Keratinocyte (primary cell): ENCODE data around the gene TEX28. TPM values are rescaled to one million over a fixed set of nuclear protein-coding genes. Genes with fewer than 3 reads are reported as not detected.
A peak's percentile ranks its signal among the peaks of the same experiment; 100 is the strongest.

Experiments used
- DNase-seq: peaks from one replicate; pipeline ENCODE4 v3.0.0-alpha.2; 2011; ENCODE audit warnings: low read depth, missing footprints, low spot score
- FAIRE-seq: peaks from 2 replicates; lab custom pipeline; 2011; peaks lifted over from hg19 to GRCh38; lab: Jason Lieb, UNC
- H2AFZ ChIP-seq: 2 replicates; pipeline ENCODE4 v1.6.0; 2012; ENCODE audit warnings: low read length, control low read depth, inconsistent platforms; ENCODE audit not compliant: control insufficient read depth
- H3K27ac ChIP-seq: 2 replicates; pipeline ENCODE4 v1.5.1; 2011; ENCODE audit warnings: low read length; ENCODE audit not compliant: control insufficient read depth, insufficient read depth
- H3K27me3 ChIP-seq: 3 replicates; pipeline ENCODE4 v1.6.0; 2011; ENCODE audit warnings: low read length; ENCODE audit not compliant: control insufficient read depth, insufficient read depth; ENCODE audit errors: extremely low read depth
- H3K36me3 ChIP-seq, 2 experiments: 2 replicates in 1 of 2; 3 replicates in 1 of 2; pipeline ENCODE4 v1.5.1; 2011; ENCODE audit warnings: low read length in 2 of 2, mild to moderate bottlenecking in 1 of 2; ENCODE audit not compliant: control insufficient read depth in 2 of 2, insufficient read depth in 2 of 2; ENCODE audit errors: extremely low read depth in 1 of 2
- H3K4me1 ChIP-seq: 3 replicates; pipeline ENCODE4 v1.5.1; 2011; ENCODE audit warnings: low read length; ENCODE audit not compliant: control insufficient read depth, insufficient read depth; ENCODE audit errors: extremely low read depth
- H3K4me2 ChIP-seq: 3 replicates; pipeline ENCODE4 v1.6.0; 2011; ENCODE audit warnings: low read depth, low read length; ENCODE audit not compliant: control insufficient read depth, insufficient read depth; ENCODE audit errors: extremely low read depth
- H3K4me3 ChIP-seq, 3 experiments: fragments of 200-600 bp in 1 of 3; sonication (generic) in 1 of 3; 2 replicates in 2 of 3; 3 replicates in 1 of 3; pipeline ENCODE4 v1.5.1; 2011 to 2016; ENCODE audit warnings: low read length in 3 of 3, mild to moderate bottlenecking in 3 of 3, control low read depth in 2 of 3, inconsistent platforms in 1 of 3, low read depth in 1 of 3, mixed read lengths in 1 of 3, mixed run types in 1 of 3, moderate library complexity in 1 of 3; ENCODE audit not compliant: control insufficient read depth in 2 of 3, insufficient read depth in 2 of 3; ENCODE audit errors: extremely low read depth in 1 of 3
- H3K79me2 ChIP-seq: 2 replicates; pipeline ENCODE4 v1.6.0; 2012; ENCODE audit warnings: low read length; ENCODE audit not compliant: control insufficient read depth, insufficient read depth
- H3K9ac ChIP-seq: 3 replicates; pipeline ENCODE4 v1.6.0; 2011; ENCODE audit warnings: low read length; ENCODE audit not compliant: control insufficient read depth, insufficient read depth; ENCODE audit errors: extremely low read depth
- H3K9me1 ChIP-seq: 3 replicates; pipeline ENCODE4 v1.6.0; 2011; ENCODE audit warnings: low read length; ENCODE audit not compliant: control insufficient read depth, insufficient read depth; ENCODE audit errors: extremely low read depth
- H3K9me3 ChIP-seq: 2 replicates; pipeline ENCODE4 v1.5.1; 2012; ENCODE audit warnings: low read depth, low read length; ENCODE audit not compliant: control insufficient read depth
- H4K20me1 ChIP-seq: 3 replicates; pipeline ENCODE4 v1.6.0; 2011; ENCODE audit warnings: low read length; ENCODE audit not compliant: control insufficient read depth, insufficient read depth; ENCODE audit errors: extremely low read depth
- CTCF ChIP-seq, 3 experiments: IDR thresholded peaks in 1 of 3; conservative IDR thresholded peaks in 1 of 3; optimal IDR thresholded peaks in 1 of 3; 2 replicates in 2 of 3; 3 replicates in 1 of 3; pipeline versions ENCODE3 to v1.5.1; 2011; ENCODE audit warnings: low read length in 3 of 3, mild to moderate bottlenecking in 3 of 3, moderate library complexity in 2 of 3, control low read depth in 1 of 3, inconsistent platforms in 1 of 3; ENCODE audit not compliant: insufficient read depth in 2 of 3; ENCODE audit errors: extremely low read depth in 1 of 3
- EZH2 ChIP-seq: IDR thresholded peaks from one replicate; pipeline ENCODE4 v1.6.1; 2012; ENCODE audit warnings: inconsistent platforms, mild to moderate bottlenecking, low read length, moderate library complexity
- dilution Hi-C: fragments of 300-500 bp; cut with MboI; formaldehyde crosslinking; loops from one replicate; pipeline ENCODE4 v1.7.0; 2020; ENCODE audit warnings: low sequenced_read_pairs; ENCODE audit not compliant: extremely low pct_ligation_motif_present
- polyA plus RNA-seq, 5 experiments: library from polyadenylated mRNA; depleted of rRNA in 3 of 5; stranded (reverse) in 3 of 5; stranded (forward) in 1 of 5; unstranded in 1 of 5; fragments of >200 nt; gene quantifications; 1 replicate in 1 of 5; 2 replicates in 3 of 5; 3 replicates in 1 of 5; pipeline versions ENCODE4 v1.2.1 to v1.2.3, GENCODE V29; 2011 to 2012; ENCODE audit warnings: missing spikeins in 2 of 5, low read depth in 1 of 5, low replicate concordance in 1 of 5

TEX28 gene
- polyA plus RNA-seq, 1 donor (not counting 4 experiments of a cell fraction or from before 2014, with no cell fraction given): not detected

GRCh38 chrX:154320406-154320805 lies 25.5 kb upstream of the TEX28 start:
- Histone ChIP-seq H3K4me3 (no peak overlapping the region), H3K9ac (no peak overlapping the region), H3K9me3 (no peaks in the 10 kb centered on the region), H4K20me1 (no peaks in the 10 kb centered on the region), H3K27me3 (peaks cover 5% of the 10 kb centered on the region), H3K4me1 (no peaks in the 10 kb centered on the region), H3K79me2 (no peaks in the 10 kb centered on the region), H3K36me3 (no peaks in the 10 kb centered on the region), H3K27ac (no peak overlapping the region), H3K4me2 (no peak overlapping the region), H3K9me1 (no peaks in the 10 kb centered on the region), H2AFZ (no peak overlapping the region)
- no peak for FAIRE-seq
- dilution Hi-C loops: no loop called here
- no peak for DNase-seq
- TF ChIP-seq EZH2: no peak
- no peak for TF ChIP-seq CTCF (optimal IDR thresholded peaks at IDR 0.05 in 1 of 3, IDR thresholded peaks at IDR 0.05 in 1 of 3, conservative IDR thresholded peaks at IDR 0.05 in 1 of 3; ENCODE audit: extremely low read depth in 1 of 3, insufficient read depth in 2 of 3, low read length in 3 of 3)

DNA sequence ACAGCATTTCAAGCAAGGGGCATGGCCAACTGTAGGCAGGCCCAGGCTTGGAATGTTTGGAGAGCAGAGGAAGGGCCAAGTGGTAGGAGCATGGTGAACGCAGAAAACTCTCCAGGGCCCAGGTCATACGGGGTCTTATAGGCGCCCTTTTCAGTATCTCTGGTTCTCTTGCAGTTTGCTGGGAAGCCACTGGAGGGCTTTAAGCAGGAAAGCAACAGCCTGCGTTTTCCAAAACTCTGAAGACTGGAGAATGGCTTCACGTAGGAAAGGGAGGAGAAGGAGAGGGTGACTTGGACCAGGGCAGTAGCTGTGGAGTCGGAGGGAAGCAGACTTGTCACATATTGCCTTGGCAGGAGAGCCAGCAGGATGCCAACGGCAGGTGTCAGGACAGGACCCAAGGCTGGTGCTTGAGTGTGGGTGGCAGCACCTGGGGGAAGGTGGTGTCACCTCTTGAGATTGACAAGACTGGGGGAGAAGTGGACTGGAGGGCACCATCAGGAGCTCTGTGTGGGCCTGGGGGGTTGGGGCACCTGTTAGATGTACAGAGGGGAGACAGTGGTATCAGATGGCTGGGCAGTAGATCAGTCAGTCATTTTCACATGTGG lies 22.6 kb upstream of the TEX28 start:
- Histone ChIP-seq H3K4me3 (no peak overlapping the region), H2AFZ (no peak overlapping the region), H3K9ac (no peak overlapping the region), H3K79me2 (no peaks in the 10 kb centered on the region), H3K9me3 (no peaks in the 10 kb centered on the region), H3K27me3 (peaks cover 5% of the 10 kb centered on the region), H3K36me3 (no peaks in the 10 kb centered on the region), H3K9me1 (no peaks in the 10 kb centered on the region), H4K20me1 (no peaks in the 10 kb centered on the region), H3K27ac (no peak overlapping the region), H3K4me1 (no peaks in the 10 kb centered on the region), H3K4me2 (no peak overlapping the region)
- dilution Hi-C loops: no loop called here
- peak; percentile 20 to 59 (median 42) for TF ChIP-seq CTCF (optimal IDR thresholded peaks at IDR 0.05 in 1 of 3, IDR thresholded peaks at IDR 0.05 in 1 of 3, conservative IDR thresholded peaks at IDR 0.05 in 1 of 3; ENCODE audit: extremely low read depth in 1 of 3, insufficient read depth in 2 of 3, low read length in 3 of 3)
- no peak for TF ChIP-seq EZH2
- FAIRE-seq (no peak), DNase-seq (no peak)
